Caco-2 (cell line): ENCODE results near the gene AGBL5. TPM values are rescaled to one million over a fixed set of nuclear protein-coding genes. Genes with fewer than 3 reads are reported as not detected.

ENCODE experiments used
- BruUV-seq: library from RNA; stranded (reverse); fragments of 400-500 nt; replicated peaks from 2 replicates; lab custom pipeline; 2021; lab: Mats Ljungman, UMichigan
- CTCF ChIA-PET: fragments of 300-600 bp; sonication (Branson Sonifier 250); formaldehyde crosslinking; loops from one replicate; lab custom pipeline; 2022; ENCODE audit warnings: antibody characterized with exemption; lab: Charles Lee
- POLR2A ChIA-PET: fragments of 300-600 bp; sonication (Branson Sonifier 250); formaldehyde crosslinking; loops from one replicate; lab custom pipeline; 2022; ENCODE audit warnings: antibody characterized with exemption; lab: Charles Lee
- DNase-seq, 2 experiments: peaks; one replicate each; pipeline versions ENCODE4 v3.0.0 to v3.0.0-alpha.2; 2020 to 2022
- H3K27me3 ChIP-seq: replicated peaks from 2 replicates; pipeline ENCODE4 v1.6.0; 2011; ENCODE audit warnings: low read length; ENCODE audit not compliant: control insufficient read depth, insufficient read depth
- H3K36me3 ChIP-seq: 2 replicates; pipeline ENCODE4 v1.5.1; 2011; ENCODE audit warnings: low read length; ENCODE audit not compliant: control insufficient read depth, insufficient read depth
- H3K4me1 ChIP-seq: fragments of 250-450 bp; sonication (Bioruptor Pico); 2 replicates; pipeline ENCODE4 v1.5.1; 2020; ENCODE audit warnings: mild to moderate bottlenecking
- H3K4me3 ChIP-seq: 2 replicates; pipeline ENCODE4 v1.5.1; 2011; ENCODE audit warnings: low read depth, mild to moderate bottlenecking, control low read depth, low read length
- H3K9me3 ChIP-seq: fragments of 250-450 bp; sonication (Bioruptor Pico); 2 replicates; pipeline ENCODE4 v1.5.1; 2020; ENCODE audit warnings: mild to moderate bottlenecking, moderate library complexity
- H3K27ac Mint-ChIP-seq: one replicate; pipeline ENCODE4 v1.8.0; 2022; ENCODE audit warnings: mixed read lengths; ENCODE audit not compliant: unreplicated experiment
- H3K27me3 Mint-ChIP-seq: one replicate; pipeline ENCODE4 v1.8.0; 2022; ENCODE audit warnings: mixed read lengths; ENCODE audit not compliant: insufficient read depth, unreplicated experiment
- H3K36me3 Mint-ChIP-seq: one replicate; pipeline ENCODE4 v1.8.0; 2022; ENCODE audit warnings: mild to moderate bottlenecking, mixed read lengths; ENCODE audit not compliant: insufficient read depth, unreplicated experiment
- H3K4me1 Mint-ChIP-seq: one replicate; pipeline ENCODE4 v1.8.0; 2022; ENCODE audit warnings: low read depth, mixed read lengths; ENCODE audit not compliant: unreplicated experiment
- H3K4me3 Mint-ChIP-seq: one replicate; pipeline ENCODE4 v1.8.0; 2022; ENCODE audit warnings: mild to moderate bottlenecking, moderate library complexity, mixed read lengths; ENCODE audit not compliant: unreplicated experiment
- H3K9me3 Mint-ChIP-seq: one replicate; pipeline ENCODE4 v1.8.0; 2022; ENCODE audit warnings: mixed read lengths; ENCODE audit not compliant: unreplicated experiment
- CTCF ChIP-seq, 2 experiments: fragments of 200-600 bp in 1 of 2; IDR thresholded peaks; 1 replicate in 1 of 2; 2 replicates in 1 of 2; pipeline versions ENCODE4 v1.5.1 to v1.8.0; 2011 to 2022; ENCODE audit warnings: antibody characterized with exemption in 1 of 2, control low read depth in 1 of 2, inconsistent platforms in 1 of 2, low read depth in 1 of 2, low read length in 1 of 2, mild to moderate bottlenecking in 1 of 2, moderate library complexity in 1 of 2; ENCODE audit not compliant: insufficient read depth in 1 of 2, severe bottlenecking in 1 of 2, unreplicated experiment in 1 of 2
- intact Hi-C: fragments of 100-400 bp; cut with micrococcal nuclease; formaldehyde crosslinking; loops from one replicate; pipeline ENCODE4 v1.10.0; 2022; ENCODE audit not compliant: unreplicated experiment
- total RNA-seq: library from RNA; stranded (reverse); gene quantifications from 2 replicates; pipeline ENCODE4 v1.2.3, GENCODE V29; 2022

AGBL5 gene
- total RNA-seq, 1 experiment from 2014 or later = 34.1 TPM

GRCh38 chr2:27071990-27072830 lies 20.7 kb downstream of the AGBL5 start:
- ChIA-PET CTCF (interaction anchor here (1.0 to 2.4 kb wide), 4 partner anchors 9 to 21 kb away, joined by 5 to 19 read pairs (median 8); partner anchors contain the start of genes AGBL5 and KHK), POLR2A (interaction anchor here (1.0 to 1.7 kb wide), 6 partner anchors 9 to 140 kb away, joined by 3 to 27 read pairs (median 6); partner anchors contain the start of genes AGBL5, ATRAID, KHK and SLC5A6)
- Histone ChIP-seq H3K4me1 (no peaks in the 10 kb centered on the region), H3K9me3 (no peaks in the 10 kb centered on the region), H3K36me3 (no peaks in the 10 kb centered on the region), H3K4me3 (peak overlapping the region; percentile 90), H3K27me3 (no peaks in the 10 kb centered on the region)
- peaks cover 9% of the 10 kb centered on the region for H3K4me1 Mint-ChIP-seq
- H3K4me3 Mint-ChIP-seq = peak overlapping the region; percentile 95
- no TSS peak for BruUV-seq
- intact Hi-C loops = loop anchor here (1.0 kb wide), 3 partner anchors 9 to 21 kb away; partner anchors contain the start of genes AGBL5 and KHK
- no peak for DNase-seq
- H3K27me3 Mint-ChIP-seq = peaks cover 13% of the 10 kb centered on the region
- TF ChIP-seq CTCF (IDR thresholded peaks at IDR 0.05; ENCODE audit: insufficient read depth in 1 of 2, low read depth in 1 of 2, low read length in 1 of 2, severe bottlenecking in 1 of 2, unreplicated experiment in 1 of 2) = no peak
- H3K9me3 Mint-ChIP-seq = no peaks in the 10 kb centered on the region
- no peak overlapping the region for H3K27ac Mint-ChIP-seq
- peaks cover 39% of the 10 kb centered on the region for H3K36me3 Mint-ChIP-seq

GRCh38 chr2:27072920-27073319 lies 21.5 kb downstream of the AGBL5 start:
- CTCF ChIA-PET = interaction anchor here (0.7 to 2.4 kb wide), 2 partner anchors 9 to 53 kb away, joined by 5 to 19 read pairs; no protein-coding TSS in a partner anchor
- H3K27ac Mint-ChIP-seq = no peak overlapping the region

More at GRCh38 chr2:27072920-27073319, 21.5 kb downstream of the AGBL5 start:
- Histone ChIP-seq H3K36me3 (no peaks in the 10 kb centered on the region), H3K4me1 (no peaks in the 10 kb centered on the region), H3K27me3 (no peaks in the 10 kb centered on the region), H3K9me3 (no peaks in the 10 kb centered on the region), H3K4me3 (no peak overlapping the region)
- peaks cover 32% of the 10 kb centered on the region for H3K36me3 Mint-ChIP-seq
- DNase-seq = no peak
- intact Hi-C loops = no loop called here
- peaks cover 17% of the 10 kb centered on the region for H3K27me3 Mint-ChIP-seq
- H3K4me1 Mint-ChIP-seq = peaks cover 9% of the 10 kb centered on the region
- POLR2A ChIA-PET = no interaction called here
- H3K4me3 Mint-ChIP-seq = peak overlapping the region; percentile 95
- TF ChIP-seq CTCF (IDR thresholded peaks at IDR 0.05; ENCODE audit: insufficient read depth in 1 of 2, low read depth in 1 of 2, low read length in 1 of 2, severe bottlenecking in 1 of 2, unreplicated experiment in 1 of 2) = no peak
- no TSS peak for BruUV-seq
- no peaks in the 10 kb centered on the region for H3K9me3 Mint-ChIP-seq
